GM19043 (cell line): ENCODE results near the gene ZDHHC14.
A peak's percentile ranks its signal among the peaks of the same experiment; 100 is the strongest.
"Not testable (repeated sequence)": the region's sequence is repeated elsewhere in the genome, so short reads cannot be mapped to it uniquely, and the experiment has no call there.

Experiments
- ATAC-seq: cut with Tn5 transposase; IDR thresholded peaks from one replicate; pipeline ENCODE4 v1.9.1; 2021; ENCODE audit warnings: low read depth; ENCODE audit not compliant: unreplicated experiment

The ZDHHC14 gene

DNA sequence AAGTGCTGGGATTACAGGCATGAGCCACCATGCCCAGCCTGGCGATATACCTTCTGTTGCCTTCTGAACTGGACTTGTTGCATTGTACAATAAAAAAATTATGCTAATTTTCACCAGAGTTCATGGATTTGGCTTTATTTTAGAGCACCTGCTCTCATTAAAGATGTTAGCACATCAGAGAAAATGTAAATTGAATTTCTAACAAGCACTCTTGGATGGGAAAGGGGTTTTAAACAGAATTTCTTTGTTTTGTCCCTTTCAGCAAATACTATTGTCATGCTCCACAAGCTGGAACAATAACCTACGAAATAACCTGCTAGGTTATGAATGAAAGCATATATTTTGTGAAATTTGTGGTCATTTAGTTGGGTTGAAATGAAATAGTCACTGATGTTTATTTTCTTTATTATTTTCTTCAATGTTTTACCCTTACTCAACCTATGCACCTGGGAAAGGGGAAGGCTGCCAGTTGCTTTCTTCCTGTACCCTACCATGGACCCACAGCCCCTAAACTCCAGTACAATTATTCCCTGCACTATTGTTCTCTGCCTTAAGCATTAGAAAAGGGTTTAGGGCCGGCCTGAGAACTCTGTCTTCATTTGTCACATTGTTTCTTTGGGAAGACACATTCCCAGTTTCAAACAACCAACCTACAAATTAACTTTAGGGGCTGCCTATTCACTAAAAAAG is 22.2 kb downstream of the ZDHHC14 start:
- no peak for ATAC-seq

DNA sequence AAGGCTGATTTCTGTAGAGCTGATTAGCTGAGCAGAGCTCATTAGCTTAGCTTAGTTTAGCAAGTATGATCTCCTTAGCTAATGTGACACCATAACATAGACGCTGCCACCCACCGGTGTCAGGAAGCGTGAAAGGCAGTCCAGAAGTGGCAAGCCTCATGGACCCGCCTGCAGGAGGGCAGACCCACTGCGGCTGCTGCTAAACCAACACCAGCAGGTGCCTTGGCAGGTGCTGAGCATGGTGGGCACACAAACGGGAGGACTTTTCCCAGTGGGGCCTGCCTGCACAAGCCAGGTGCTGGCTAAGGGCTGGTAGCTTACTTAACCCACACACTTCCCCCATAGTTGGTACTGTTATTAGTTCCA is 22.7 kb downstream of the ZDHHC14 start:
- no peak for ATAC-seq

DNA sequence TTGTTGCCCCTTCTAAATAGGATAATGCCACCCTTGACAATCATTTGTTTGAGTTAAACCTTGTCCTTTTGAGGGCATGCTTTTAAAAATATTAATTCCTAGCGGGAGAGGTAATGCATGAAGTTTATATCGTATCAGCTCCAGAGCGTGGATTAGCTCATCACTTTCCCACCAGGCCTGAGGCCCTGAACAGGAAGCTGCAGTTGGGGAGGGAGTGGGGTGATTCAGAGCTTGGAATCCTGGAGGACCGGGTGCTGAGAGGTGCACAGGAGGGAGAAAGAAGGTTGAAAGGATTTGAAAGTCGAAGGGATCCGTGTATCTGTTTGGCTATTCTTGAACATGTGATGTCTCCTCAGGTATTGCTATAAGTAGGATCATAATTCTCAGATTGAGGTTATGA is 25.0 kb downstream of the ZDHHC14 start:
- no peak for ATAC-seq

DNA sequence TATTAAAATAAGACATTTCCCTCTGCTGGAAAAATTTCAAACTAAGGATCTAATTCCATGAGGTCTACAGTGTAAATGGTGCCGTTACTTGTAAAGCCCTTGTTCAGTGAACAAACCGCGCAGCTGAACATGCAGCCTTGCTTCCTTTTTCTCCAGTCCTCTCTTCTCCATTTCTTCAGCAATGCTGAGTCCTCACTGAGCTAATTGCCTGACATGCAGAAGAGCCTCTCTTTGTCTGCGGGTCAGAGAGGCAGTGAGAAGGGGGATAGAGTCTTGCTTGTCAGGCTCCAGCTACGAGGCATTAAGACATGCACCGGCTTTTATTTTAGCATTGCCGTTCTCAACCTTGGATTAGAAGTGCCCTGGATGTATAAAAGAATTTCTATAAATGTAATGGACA is 25.7 kb downstream of the ZDHHC14 start:
- ATAC-seq = no peak

DNA sequence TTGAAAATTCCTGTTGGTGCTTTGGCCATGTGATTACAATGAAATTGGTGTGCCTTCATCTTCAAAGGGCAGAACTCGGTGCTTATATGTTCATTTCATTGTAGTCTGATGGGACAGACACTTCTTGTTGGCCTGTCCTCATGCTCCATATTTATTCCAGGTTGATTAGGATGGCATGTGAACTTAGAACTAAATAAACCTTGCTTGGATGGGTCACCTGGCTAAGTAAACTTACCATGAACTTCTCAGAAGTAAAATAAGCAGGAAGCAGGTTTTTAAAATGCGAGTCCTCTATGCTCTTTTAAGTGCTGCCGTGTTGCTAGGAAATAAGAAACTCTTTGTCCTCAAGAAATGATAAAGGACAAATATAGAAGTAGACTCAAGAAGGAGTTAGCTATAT is 26.7 kb downstream of the ZDHHC14 start:
- ATAC-seq = no peak

DNA sequence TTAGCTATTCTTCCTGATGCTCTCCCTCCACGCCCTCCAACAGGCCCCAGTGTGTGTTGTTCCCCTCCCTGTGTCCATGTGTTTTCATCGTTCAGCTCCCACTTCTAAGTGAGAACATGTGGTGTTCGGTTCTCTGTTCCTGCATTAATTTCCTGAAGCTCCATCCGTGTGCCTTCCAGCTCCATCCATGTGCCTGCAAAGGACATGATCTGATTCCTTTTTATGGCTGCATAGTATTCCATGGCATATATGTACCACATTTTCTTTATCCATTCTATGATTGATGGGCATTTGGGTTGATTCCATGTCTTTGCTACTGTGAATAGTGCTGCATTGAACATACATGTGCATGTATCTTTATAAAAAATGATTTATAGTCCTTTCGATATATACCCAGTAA is 27.4 kb downstream of the ZDHHC14 start:
- ATAC-seq = not testable (repeated sequence)

DNA sequence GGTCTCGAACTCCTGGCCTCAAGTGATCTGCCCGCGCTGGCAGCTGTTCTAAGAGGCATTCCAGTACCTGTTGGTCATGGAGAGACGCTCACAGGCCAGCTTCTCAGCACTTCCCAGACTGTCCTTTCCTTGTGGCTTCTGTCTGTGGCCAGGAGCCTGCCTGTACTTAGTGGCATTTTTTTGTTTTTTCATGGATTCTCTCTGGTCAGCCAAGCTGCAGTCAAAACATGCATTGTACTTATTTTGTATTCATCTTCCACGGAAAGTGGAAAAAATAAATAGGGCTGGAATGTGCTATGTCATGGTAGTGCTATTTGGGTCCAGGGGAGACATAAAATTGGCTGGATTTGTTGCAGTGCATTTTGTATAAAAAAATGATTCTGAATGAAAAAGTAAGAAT is 29.1 kb downstream of the ZDHHC14 start:
- ATAC-seq = no peak

DNA sequence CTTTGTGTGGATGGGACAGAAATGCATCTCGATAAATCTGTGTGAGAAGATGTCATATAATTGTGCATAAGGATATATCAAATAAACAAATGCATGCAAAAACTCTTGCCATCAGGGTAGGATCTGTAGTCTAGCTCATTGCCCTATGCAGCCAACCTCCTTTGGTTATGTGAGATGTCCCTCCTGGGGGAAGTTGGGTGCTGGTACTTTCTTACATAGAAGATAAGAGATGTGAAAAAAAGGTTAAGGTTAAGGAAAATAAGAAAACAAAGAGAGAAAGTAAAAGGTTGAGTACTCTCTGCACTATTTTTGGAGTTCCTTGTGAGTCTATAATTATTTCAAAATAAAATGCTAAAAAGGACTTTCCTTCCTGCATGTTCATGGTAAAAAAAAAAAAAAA is 30.4 kb downstream of the ZDHHC14 start:
- ATAC-seq = no peak

DNA sequence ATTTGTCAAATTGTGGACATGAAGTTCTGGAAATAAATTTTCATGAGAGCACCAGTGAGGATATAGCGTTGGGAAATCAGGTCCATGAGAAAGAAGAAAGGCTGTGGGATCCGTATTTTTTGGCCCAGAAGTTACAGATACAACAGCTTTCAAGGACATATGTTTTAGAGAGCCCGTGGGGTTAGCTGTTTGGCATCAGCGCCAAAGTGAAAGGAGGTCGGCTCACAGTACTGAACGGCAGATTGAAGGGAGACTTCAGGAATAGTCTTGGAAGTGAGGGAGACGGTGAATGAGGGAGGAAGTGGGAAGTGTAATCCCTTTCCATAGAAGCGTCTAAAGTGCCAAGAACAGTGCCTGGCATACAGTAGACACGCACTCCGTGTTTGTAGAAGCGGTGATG is 31.8 kb downstream of the ZDHHC14 start:
- ATAC-seq = no peak

DNA sequence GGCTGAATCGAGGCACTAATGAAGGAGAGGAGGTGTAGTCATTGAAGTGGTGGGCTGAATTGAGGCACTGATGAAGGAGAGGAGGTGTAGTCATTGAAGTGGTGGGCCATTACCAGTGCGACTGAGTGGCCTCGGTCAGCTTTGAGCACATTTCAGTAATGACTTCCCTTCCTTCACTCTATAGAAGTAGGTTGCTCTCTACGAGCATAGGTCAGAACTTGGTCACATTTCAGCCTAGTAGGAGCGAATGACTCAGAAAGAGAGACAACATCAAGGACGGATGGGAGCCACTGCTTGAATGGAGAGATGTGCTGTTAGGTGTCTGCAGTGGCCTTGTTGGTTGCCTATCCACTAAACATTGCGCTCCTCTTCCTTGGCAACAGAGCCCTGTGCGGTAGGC is 39.5 kb downstream of the ZDHHC14 start:
- no peak for ATAC-seq

DNA sequence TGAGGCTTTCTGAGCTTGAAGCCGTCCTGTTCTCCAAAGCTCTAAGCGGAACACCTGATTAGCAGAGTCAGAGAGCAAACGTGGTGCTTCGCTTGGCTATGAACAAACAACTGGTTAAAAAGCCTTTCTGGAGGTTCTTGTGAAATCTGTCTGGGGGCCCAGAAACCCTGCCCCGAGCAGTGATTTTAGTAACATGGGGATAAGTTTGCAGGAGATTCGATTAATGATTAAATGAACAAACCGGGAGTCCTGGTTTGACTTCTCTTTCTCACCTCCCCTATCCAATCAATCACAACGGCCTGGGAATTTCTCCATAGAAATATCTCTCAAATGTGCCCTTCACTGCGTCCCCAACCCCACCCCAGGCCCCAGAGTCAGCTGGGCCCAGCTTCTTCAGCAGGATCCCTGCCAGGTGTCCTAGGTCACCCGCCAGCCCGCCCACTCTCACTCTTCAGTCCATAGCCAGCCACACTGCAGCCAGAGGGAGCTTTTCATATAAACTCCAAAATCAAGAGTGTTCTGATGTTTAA is 43.6 kb downstream of the ZDHHC14 start:
- no peak for ATAC-seq

DNA sequence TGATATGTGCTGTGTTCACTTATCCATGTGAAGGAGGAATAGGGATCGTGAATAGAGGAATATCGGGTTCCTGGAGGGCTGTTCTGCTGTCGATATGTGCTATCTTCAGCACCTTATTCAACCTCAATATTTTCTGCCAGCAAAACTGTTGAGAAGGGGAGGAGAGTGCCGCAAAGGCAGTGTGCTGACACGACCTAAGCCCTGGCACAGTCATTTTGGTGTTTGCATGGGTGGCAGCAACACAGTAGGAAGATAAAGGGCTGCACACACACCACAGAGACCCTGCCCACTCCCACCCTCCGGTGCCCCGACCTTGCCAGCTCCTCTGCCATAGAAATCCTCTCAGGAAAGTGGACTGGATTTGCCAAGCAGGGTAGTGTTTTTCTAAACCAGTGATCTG is 47.0 kb downstream of the ZDHHC14 start:
- no peak for ATAC-seq

DNA sequence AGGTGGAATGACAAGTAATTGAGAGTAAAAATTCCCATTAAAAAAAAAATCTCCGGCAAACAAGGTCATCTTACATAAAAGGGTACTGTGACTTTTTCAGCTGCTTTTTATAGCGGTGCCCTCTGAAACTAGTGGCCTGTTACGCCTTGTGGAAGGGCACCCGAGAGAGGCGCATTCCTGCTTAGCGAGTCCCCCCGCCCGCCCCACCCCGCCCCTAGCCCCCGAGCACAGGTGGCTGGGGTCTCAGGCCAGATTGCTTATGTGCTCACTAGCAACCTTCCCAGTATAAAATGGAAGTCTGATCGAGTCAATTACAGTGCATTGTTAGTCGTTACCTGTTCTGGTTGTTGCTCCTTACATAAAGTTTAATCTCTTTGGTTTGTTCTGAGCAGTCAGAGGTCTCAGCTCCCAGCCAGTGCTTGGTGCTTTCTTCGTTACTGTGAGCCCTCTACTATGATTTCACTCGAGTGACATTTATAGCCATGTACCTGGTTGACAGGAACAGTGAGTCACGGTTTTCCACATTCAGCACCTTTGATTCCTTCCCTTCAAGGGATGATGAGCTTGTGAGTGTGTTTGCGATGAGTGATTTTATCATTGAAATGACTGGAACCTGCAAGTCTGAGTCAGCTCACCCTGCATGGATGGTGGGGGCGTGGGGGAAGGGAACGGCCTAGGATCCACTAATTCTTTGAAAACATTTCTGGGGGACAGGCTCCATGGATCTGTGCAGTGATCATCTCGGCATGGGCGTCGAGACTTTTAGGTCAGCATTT is 47.6 kb downstream of the ZDHHC14 start:
- ATAC-seq = no peak

DNA sequence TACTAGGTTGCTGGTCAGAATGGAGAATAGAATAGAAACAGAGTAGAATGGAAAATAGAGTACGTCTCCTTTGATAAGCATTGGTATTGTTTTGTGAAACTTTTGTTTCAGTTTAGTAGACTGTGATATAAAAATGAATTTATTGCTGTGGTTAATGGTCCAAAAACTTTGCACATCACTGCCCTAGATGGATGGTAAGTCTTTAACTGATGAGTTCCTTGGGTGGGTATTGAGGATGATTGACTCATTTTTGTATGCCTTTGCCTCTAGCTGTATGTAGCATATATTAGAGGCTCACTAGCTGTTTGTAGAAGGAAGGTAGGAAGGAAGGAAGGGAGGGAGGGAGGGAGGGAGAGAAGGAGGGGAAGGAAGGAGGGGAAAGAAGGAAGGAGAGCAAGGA is 48.3 kb downstream of the ZDHHC14 start:
- ATAC-seq = no peak

DNA sequence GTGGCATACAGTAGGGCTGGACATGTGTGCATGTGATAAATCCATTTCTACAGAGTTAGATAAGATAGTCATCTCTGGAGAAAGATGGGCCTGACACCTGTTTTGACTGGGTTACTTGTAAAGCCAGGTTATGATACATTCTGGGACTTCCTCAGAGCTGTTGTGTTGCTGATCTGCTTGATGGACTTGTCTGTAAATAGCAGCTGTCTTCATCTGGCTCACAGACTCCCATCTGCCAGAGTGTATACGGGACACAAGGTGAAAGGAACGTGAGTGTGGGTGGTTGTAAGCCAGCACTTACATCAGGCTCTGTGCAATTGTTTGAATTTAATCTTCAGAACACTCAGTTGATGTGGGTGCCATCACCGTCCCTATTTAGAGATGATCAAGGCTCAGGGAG is 49.8 kb downstream of the ZDHHC14 start:
- ATAC-seq = peak; percentile 63

DNA sequence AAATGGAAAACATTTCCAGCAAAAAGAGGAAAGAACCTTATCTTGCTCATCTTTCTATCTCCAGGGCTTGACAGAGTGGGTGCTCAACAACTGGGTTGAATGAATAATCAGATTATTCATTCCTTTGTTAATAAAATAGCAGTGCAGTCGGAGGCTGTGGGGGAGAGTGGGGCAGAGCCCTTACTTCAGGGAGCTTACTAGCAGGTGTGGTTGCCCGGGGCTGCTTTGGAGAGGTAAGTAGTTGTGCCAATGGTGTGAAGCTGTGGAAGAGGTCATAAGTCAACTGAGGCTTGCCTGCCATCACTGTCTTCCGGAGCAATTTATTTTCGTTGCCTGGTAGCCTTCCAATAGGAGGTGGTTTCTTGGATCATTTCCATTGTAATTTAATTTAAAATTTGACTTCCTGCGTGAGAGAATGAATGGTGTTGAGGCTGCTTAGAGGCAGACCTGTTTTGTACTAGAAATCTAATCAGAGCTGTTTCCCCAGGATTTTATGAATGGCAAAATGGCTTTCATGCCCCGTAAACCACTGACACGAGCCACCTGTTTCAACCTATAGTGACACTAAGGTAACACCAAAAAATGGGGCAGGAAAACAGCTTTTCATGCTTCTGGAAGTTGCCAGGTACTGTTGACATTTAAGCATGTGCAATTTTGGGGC is 51.4 kb downstream of the ZDHHC14 start:
- ATAC-seq = no peak

DNA sequence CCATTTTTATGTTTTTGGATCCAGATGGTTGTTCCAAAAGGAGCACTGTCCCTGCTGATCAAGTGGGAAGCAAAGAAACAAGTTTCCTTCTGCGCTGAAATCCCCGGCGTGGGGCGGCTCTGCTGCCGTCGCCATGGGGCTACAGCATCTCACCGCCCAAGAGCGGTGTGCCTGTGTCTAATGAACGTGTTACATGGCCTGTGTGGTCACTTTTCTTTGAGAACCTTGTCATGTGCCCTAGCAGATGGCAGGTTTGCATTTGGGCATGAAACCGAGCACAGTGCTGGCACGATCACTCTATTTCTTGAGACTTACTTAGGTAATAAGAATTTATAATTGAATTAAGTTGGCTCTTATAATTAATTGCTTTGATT is 51.9 kb downstream of the ZDHHC14 start:
- no peak for ATAC-seq

DNA sequence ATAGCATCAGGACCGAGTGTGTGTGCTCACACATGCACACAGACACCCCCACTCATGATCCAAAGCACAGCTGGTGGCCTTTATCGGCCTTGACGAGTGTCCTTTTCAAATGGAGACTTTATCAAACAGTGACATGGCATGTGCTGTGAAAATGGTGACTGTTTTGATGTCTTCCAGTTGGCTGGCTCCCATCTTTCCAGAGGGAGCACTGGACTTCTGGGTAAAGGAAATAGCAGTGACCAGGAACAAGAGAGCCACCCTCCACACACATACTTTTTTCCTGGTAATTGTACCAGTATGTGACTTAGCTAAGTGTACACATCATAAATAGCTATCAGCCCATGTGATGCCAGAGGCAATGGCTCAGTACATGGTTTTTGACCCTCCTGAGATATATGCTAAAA is 52.7 kb downstream of the ZDHHC14 start:
- no peak for ATAC-seq

DNA sequence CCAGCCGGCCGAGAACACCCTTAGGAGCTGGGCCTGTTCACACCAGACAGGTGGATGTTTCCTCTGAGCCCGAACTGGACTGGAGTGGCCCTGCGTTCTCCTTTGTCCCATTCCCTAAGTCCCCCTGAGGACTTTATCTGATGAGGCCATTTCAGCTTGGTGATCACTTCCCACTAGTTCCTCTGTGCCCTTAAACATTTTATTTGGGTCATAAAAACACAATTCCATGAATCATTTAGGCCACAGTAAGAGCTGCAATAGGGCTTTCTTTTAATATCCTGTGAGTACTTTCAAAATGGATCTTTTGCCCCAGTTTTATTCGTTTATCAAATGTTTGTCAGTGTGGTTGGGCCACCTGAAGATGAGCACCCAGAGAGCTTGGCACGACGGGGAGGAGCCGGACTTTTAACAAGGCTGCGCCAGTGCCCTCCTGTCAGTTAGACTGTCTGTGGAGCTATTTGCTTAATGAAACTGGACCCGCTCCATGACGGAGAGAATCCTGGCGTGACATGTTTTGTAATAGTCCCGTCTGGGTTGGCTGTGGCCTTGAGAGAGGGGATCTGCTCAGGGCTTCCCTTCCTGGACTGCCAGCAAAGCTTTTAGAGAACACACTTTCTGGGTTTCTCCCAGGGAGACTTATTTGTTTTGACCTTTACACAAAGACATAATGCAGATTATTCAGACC is 53.5 kb downstream of the ZDHHC14 start:
- ATAC-seq = no peak

DNA sequence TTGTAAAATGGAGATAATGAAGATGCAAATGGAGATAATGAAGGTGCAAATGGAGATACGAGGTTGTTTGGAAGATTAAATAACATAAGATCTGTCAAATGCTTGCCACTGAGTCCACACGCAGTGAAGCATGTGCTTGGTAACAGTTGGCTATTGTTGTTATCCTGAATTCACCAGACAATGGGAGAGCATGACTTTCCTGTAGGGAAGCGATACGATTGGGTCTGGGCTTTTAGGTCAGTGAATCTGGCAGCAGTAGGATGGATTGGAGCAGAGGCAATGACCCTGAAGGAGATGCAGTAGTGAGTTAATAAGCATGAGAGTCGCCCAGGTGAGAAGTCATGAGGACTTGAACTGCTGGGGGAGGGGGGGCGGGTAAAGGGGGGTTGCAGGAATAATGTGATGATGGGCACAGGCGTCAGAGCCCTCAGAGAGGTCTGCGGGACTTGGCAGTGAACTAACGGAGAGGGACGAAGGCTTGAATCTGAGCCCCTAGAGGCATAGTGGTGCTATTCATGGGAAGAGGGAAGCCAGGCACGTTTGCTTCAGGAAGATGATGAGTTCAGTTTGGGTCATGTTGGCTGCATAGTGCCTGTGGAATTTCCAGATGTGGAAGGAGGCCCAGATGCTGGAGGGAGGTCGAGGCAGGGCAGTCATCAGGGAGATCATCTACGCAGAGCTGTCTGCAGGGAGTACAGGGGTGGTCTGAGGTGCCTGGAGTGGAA is 55.4 kb downstream of the ZDHHC14 start:
- ATAC-seq = no peak
